Smooth muscle cell of bladder (primary cell): ENCODE measurements around the gene ETV3L. TPM values are rescaled to one million over a fixed set of nuclear protein-coding genes. Genes with fewer than 3 reads are reported as not detected.

Experiments used
- total RNA-seq: library from RNA; depleted of rRNA; stranded (reverse); fragments of >200 nt; gene quantifications from 2 replicates; pipeline ENCODE4 v1.2.3, GENCODE V29; 2014

The ETV3L gene
- total RNA-seq = not detected in 2 replicates

DNA sequence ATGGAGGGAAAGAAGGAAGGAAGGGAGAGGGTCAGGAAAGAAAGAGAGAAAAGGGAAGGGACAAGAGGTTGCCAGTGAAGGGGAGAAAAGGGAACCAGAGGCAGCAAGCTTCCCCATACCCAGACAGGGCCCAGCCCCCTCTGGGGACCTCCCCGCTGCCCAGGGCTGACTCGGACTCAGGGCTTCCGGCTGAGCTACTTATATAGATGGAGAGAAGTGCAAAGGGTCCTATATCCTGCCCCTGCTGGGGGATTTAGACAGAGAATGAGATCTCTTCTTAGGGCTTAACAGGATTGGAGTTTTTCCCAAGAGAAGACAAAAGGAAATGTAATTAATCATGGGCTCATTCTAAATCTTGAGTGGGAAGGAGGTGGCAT lies at the start of gene ETV3L:
ETV3L (minus strand) TSS at position 176 of the 377 bp plus-strand sequence. CDS start 285 bp downstream, outside the sequence.

DNA sequence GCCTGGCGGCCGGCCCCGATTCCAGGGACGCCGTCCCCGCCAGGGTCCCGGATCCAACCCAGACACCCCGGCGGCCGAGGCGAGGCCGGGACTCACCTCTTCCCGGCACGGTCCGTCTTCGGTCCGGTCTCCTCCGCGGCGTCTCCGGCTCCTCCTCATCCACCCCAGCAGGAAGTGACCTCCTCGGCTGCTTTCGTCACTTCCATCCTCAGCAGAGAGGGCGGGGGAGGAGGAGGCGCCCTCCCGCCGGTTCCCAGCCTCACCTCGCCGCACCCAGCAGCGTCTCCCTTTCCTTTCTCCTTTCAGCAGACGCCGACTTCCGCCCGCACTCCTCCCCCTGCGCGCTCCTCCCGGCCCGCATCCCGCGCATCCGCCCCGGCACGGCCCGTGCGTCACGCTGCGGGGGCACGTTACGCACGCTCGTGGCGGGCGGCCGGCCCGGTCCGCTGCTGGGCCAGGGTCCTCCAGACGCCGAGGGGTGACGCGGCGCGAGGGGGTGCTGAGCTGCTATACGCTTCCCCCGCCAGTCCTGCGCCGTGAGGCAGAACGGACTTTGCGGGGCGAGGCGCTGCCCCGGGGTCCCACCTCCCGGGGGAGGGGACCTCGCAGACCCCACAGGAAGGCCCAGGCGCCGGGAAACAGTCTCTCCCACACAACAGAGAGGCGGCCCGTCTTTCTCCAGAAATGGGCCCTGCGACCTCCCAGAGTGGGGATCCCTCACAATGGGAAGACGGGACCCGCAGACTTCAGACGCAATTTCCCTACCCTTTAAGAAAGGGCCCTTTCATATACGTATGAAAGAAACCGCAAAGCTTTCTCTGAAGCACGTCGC lies 38.8 kb upstream of the ETV3L start, which contains the start of gene ETV3:
ETV3 (minus strand) TSS at position 176 of the 832 bp plus-strand sequence. CDS start 2,043 bp downstream, outside the sequence.

DNA sequence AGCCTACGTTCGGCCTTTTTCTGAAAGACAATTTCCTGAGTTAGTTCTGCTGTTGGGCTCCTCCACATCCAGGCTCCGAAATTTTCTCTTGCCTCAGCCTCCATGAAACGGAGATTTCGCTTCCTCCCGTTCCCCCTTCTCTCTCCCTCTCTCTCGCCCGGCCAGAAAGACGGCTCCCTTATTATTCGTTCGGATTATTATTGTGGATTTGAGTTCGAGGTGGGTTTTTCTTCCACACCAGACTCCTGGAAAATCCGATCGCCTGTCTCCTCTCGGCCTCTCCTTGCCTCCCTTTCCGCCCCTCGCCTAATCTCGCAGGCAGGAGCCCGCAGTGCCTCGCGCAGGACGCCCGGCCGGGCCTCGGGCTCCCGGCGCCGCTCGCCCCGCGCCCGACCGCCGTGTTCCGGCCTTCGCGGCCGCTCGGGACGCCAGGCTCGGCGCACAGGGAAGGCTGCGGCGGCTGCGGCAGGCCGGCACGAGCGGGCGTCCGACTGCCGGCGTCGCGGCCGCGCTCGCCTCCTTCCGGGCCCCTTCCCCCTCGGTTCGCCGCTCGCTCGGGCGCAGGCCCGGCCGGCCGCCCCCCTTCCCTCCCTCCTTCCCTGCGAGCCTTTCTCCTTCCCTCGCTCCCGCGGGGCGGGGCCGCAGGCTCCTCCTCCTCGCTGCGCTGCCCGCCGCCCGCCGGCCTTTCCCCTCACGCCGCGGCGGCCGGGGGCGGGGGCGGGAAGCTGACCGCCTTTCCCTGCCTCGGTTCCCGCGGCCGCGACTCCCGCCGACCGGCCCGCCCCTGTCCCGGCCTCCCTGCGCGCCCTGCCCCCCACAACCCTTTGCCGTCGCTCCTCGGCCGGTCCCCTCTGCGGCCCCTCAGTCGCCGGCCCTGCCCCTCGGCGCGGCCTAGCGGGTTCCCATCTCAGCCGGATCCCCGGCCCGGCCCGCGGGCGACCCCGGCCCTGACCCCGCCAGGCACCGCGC lies 54.1 kb downstream of the ETV3L start, which contains the start of gene ARHGEF11:
ARHGEF11 (minus strand) TSS at position 493 of the 969 bp plus-strand sequence. CDS start 1,412 bp downstream, outside the sequence.

Other genes starting within 250 kb of the ETV3L start
- not detected in 2 replicates for gene INSRR, start 240.7 kb downstream of the ETV3L start, total RNA-seq
- under 0.01 TPM in 1 of 2 replicates, not detected in the other for gene NTRK1, start 238.9 kb downstream of the ETV3L start, total RNA-seq
- gene PEAR1, start 206.1 kb downstream of the ETV3L start, total RNA-seq = 1.00 and 1.2 TPM in 2 replicates
- not detected in 2 replicates for gene LRRC71, start 179.2 kb downstream of the ETV3L start, total RNA-seq
- 29.6 and 34.9 TPM in 2 replicates for gene ARHGEF11, start 54.1 kb downstream of the ETV3L start, total RNA-seq
- gene ETV3, start 38.6 kb upstream of the ETV3L start, total RNA-seq = 10.5 and 15.6 TPM in 2 replicates